ENCODE data around the gene ACOT7.

DNA sequence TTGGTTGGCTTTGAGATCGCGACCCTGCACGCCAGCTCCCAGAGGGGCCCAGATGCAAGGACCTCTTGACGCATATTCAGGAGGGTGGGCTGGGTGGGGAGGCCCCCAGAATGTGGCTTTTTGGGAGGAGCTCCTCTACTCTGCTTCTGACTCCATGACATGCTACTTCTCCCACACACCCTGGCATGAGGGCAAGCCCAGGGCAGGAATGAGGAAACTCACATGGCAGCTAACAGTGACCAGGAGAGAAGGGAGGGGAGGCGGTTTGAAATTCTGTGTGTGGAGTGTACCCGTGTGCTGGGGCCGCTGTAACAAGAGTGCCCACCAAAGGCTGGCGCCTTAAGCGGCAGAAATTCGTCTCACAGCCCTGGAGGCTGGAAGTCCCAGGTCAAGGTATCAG is 71.4 kb downstream of the ACOT7 start:
- TF ChIP-seq, protein P1, sequence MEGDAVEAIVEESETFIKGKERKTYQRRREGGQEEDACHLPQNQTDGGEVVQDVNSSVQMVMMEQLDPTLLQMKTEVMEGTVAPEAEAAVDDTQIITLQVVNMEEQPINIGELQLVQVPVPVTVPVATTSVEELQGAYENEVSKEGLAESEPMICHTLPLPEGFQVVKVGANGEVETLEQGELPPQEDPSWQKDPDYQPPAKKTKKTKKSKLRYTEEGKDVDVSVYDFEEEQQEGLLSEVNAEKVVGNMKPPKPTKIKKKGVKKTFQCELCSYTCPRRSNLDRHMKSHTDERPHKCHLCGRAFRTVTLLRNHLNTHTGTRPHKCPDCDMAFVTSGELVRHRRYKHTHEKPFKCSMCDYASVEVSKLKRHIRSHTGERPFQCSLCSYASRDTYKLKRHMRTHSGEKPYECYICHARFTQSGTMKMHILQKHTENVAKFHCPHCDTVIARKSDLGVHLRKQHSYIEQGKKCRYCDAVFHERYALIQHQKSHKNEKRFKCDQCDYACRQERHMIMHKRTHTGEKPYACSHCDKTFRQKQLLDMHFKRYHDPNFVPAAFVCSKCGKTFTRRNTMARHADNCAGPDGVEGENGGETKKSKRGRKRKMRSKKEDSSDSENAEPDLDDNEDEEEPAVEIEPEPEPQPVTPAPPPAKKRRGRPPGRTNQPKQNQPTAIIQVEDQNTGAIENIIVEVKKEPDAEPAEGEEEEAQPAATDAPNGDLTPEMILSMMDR (IDR thresholded peaks at IDR 0.05; ENCODE audit: low read length): no peak
- TF ChIP-seq EZH2 (IDR thresholded peaks at IDR 0.05; ENCODE audit: borderline replicate concordance, low read length): no peak
